HUES64 (cell line): ENCODE data around the gene LDLRAD4.
A peak's percentile ranks its signal among the peaks of the same experiment; 100 is the strongest.

Source experiments
- H3K27ac ChIP-seq: 2 replicates; pipeline ENCODE4 v1.7.0; 2013; ENCODE audit warnings: low read depth, low read length, inconsistent platforms
- H3K27me3 ChIP-seq: 2 replicates; pipeline ENCODE4 v1.6.1; 2013; ENCODE audit warnings: mild to moderate bottlenecking, low read length; ENCODE audit not compliant: insufficient read depth
- H3K36me3 ChIP-seq: 2 replicates; pipeline ENCODE4 v1.6.1; 2013; ENCODE audit warnings: mild to moderate bottlenecking, low read length; ENCODE audit not compliant: insufficient read depth
- H3K4me1 ChIP-seq: 2 replicates; pipeline ENCODE4 v1.6.1; 2013; ENCODE audit warnings: mild to moderate bottlenecking, low read length, moderate library complexity; ENCODE audit not compliant: insufficient read depth
- H3K4me3 ChIP-seq: 2 replicates; pipeline ENCODE4 v1.5.1; 2013; ENCODE audit warnings: mild to moderate bottlenecking, low read length, moderate library complexity
- H3K9ac ChIP-seq: 2 replicates; pipeline ENCODE4 v1.6.1; 2013; ENCODE audit warnings: mild to moderate bottlenecking, low read depth, low read length
- H3K9me3 ChIP-seq: 2 replicates; pipeline ENCODE4 v1.6.1; 2013; ENCODE audit warnings: low read depth, low read length; ENCODE audit not compliant: insufficient read depth
- WGBS: fragments of 150-250, 120-280 bp; methylation state at CpG from one replicate; pipeline ENCODE4 v1.1.7; 2013; ENCODE audit warnings: missing lambda C conversion rate; 5-methylcytosine and 5-hydroxymethylcytosine counted together

LDLRAD4 gene

DNA sequence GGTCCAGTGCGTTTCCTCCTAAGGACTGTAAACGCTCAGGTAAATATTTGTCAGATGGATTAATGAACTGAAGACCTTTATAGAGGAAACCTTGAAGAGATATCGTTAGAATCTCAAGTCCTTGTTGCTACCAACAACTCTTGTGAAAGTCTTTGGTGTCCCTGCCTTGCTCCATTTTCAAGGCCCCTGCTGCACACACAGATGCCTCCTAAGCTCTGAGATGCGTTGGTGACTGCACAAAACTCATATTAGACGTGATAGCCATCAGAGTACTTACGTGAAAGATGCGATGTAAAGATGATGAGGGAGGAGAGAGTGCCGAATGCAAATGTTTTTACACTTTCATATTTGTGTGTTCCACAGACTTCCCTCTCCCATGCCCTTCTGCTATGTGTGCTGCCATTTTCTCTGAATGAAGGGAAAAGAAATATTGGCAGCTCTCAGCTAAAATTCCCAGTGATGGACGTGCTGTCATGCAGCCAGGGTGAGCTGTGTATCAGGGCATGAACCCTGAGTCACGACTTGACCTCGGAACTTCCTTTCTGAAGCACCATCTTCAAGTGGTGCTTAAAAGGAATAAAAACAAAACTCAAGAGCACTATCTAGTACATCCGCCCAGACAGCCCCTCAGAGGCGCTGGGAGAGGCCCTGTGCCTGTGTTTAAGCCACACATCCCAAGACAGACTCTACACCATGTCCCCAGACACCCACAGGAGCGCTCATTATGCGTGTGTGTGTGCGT is 390.4 kb downstream of the LDLRAD4 start:
- no peak overlapping the region for H3K27ac ChIP-seq
- no peak overlapping the region for H3K4me3 ChIP-seq
- H3K4me1 ChIP-seq: peaks cover 13% of the 10 kb centered on the region
- no peaks in the 10 kb centered on the region for H3K36me3 ChIP-seq
- peaks cover 37% of the 10 kb centered on the region for H3K27me3 ChIP-seq
- H3K9me3 ChIP-seq: no peaks in the 10 kb centered on the region
- WGBS: 87% methylated on average over 14 of the region's 16 CpGs
- H3K9ac ChIP-seq: no peak overlapping the region

DNA sequence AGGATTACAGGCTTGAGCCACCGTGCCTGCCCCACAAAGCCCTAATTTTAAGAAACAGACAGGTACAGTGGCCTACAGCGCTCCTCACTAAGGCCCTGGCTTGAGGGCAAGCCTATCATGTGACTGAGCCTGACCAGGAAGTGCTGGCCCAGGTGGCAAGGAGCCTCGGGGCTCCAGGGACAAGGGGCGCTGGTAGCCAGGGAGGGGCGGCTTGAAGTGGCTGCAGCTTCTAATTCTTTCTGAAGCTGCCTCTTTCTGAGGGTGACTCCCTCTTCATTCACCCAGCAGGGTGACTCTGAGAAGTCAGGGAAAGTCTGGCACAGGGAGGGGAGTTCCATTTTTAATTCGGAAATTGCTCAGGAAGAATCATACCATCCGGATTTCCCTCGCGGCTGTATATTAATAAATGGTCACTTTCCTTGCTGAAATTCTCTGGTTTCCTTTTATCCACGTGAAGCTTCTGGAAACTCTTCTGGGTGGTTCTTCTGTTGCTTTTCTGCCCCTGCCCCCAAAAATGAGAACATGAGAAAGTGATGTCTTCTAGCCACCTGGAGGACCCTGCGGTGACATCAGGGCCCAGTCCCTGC is 392.1 kb downstream of the LDLRAD4 start:
- peaks cover 13% of the 10 kb centered on the region for H3K4me1 ChIP-seq
- H3K9ac ChIP-seq: no peak overlapping the region
- WGBS: 65% methylated on average over 11 of the region's 11 CpGs
- peaks cover 38% of the 10 kb centered on the region for H3K27me3 ChIP-seq
- H3K27ac ChIP-seq: peak overlapping the region; percentile 10; the same call in 1 of the 2 replicates
- no peaks in the 10 kb centered on the region for H3K9me3 ChIP-seq
- H3K4me3 ChIP-seq: peak overlapping the region; percentile 39
- H3K36me3 ChIP-seq: no peaks in the 10 kb centered on the region

DNA sequence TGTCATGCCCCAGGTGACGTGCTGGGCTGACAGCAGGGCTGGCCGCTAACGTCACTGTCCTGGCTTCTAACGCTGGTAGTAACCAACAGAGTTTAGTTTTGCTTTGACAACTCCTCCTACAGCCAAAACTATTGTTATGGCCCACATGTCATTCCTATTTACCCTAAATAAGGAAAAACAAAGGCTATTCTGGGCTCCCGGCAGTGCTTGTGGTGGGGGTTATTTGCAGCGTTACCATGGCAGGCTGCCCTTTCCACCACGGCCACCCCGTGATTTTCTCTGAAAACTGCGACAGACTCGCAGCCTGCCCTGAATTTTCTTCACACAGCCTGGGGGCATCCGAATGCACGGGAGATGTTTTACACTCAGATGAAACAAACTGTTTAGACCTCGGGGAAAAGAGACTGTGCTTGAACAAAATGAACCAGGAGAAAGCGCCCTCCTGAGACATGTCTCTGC is 392.6 kb downstream of the LDLRAD4 start:
- H3K27ac ChIP-seq: peak overlapping the region; percentile 46; the same call in 1 of the 2 replicates
- peak overlapping the region; percentile 39 for H3K4me3 ChIP-seq
- 14% methylated on average over 14 of the region's 14 CpGs for WGBS
- H3K9ac ChIP-seq: peak overlapping the region; percentile 42
- peaks cover 38% of the 10 kb centered on the region for H3K27me3 ChIP-seq
- no peaks in the 10 kb centered on the region for H3K36me3 ChIP-seq
- H3K9me3 ChIP-seq: no peaks in the 10 kb centered on the region
- H3K4me1 ChIP-seq: peaks cover 13% of the 10 kb centered on the region

DNA sequence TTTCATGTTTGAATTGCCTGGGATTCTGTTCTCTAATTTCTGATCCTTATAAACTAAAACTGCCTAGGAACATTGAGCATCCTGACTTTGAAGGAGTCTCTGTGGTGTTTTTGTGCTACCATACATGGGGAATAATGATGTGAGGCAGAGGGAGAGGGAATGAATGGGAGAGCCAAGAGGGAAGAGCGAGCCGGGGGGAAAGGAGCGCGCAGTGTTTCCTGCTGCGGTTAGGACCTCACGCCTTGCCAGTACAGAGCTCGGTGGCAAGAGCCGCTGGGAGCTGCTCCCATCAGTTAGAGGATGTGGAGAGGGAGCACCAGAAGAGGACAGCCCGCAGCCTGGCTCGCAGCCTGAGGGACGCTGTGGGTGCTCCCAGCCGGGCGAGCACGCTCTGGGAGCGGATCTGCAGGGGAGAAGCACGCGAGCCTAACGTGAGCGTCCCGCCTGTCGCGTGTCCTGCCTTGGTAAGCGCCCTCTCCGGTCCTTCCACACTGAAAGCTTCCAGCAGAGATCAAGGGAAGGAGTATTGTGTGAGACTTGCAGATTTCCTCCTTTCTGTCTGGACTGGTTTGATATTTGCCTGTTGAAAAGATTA is 393.1 kb downstream of the LDLRAD4 start:
- H3K27me3 ChIP-seq: peaks cover 38% of the 10 kb centered on the region
- H3K36me3 ChIP-seq: no peaks in the 10 kb centered on the region
- no peaks in the 10 kb centered on the region for H3K9me3 ChIP-seq
- H3K27ac ChIP-seq: peak overlapping the region; percentile 46; the same call in 1 of the 2 replicates
- H3K9ac ChIP-seq: peak overlapping the region; percentile 42
- peaks cover 13% of the 10 kb centered on the region for H3K4me1 ChIP-seq
- WGBS: 21% methylated on average over 24 of the region's 24 CpGs
- H3K4me3 ChIP-seq: peak overlapping the region; percentile 39

DNA sequence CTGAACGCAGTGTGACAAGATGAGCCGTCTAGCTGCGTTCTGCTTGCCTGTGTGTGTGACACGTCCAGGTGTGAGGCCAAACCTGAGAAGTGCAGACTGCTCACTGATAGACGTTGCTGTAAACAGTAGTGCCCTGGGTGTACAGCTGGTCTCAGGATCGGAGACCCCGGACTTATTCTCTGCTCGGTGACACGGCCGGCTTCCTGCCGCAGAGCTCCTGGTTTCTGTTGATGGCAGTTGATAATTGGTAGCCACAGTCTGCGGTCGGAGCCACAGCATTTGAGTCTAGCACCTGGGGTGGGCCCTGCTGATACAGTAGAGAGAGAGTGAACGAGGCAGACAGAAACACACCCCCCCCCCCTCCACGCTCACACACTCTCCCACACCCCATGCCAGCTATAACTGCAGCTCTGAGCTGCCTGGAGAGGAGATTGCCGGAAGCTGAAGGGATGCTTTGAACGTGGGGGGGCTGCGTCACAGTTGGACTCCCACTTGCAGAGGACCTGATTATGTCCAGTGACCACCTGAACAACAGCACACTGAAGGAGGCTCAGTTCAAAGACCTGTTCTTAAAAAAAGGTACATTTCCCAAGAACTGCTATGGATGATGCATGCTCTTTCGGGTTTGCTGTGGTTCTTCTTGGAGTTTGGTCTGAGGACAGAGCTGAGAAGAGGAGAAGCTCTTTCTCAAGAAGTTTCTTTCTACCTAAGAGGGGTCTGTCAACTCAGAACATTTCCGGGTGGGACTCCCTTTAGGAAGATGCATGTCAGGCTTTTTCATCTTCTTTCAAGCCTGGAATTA is 393.8 kb downstream of the LDLRAD4 start:
- WGBS: 75% methylated on average over 19 of the region's 20 CpGs
- Histone ChIP-seq H3K4me3 (0 out of 2 replicates have a peak overlapping the region, but pooled peaks have one; percentile 39), H3K36me3 (no peaks in the 10 kb centered on the region), H3K27me3 (peaks cover 38% of the 10 kb centered on the region), H3K9me3 (no peaks in the 10 kb centered on the region), H3K27ac (no peak overlapping the region), H3K4me1 (peaks cover 13% of the 10 kb centered on the region), H3K9ac (no peak overlapping the region)

DNA sequence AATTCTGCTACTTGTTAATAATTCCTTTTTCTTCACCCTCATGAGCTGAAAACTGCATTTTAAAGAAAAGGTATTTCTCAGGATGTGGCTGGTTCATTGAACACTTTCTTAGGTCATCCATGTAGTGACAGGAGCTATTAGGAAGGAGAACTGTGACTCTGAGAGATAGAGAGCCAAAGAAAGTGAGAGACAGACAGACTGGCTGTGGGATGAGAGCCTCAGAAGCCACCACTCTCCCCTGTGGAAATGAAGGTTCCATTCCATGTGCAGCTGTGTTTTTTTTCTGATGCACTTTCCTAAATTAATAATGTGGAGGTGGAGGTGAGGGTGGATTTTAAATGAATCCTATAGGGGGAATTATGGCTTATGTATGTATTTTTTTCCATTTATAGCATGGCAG is 394.5 kb downstream of the LDLRAD4 start:
- Histone ChIP-seq H3K27me3 (peaks cover 38% of the 10 kb centered on the region), H3K27ac (no peak overlapping the region), H3K36me3 (no peaks in the 10 kb centered on the region), H3K4me3 (no peak overlapping the region), H3K9me3 (no peaks in the 10 kb centered on the region), H3K4me1 (peaks cover 13% of the 10 kb centered on the region), H3K9ac (no peak overlapping the region)

DNA sequence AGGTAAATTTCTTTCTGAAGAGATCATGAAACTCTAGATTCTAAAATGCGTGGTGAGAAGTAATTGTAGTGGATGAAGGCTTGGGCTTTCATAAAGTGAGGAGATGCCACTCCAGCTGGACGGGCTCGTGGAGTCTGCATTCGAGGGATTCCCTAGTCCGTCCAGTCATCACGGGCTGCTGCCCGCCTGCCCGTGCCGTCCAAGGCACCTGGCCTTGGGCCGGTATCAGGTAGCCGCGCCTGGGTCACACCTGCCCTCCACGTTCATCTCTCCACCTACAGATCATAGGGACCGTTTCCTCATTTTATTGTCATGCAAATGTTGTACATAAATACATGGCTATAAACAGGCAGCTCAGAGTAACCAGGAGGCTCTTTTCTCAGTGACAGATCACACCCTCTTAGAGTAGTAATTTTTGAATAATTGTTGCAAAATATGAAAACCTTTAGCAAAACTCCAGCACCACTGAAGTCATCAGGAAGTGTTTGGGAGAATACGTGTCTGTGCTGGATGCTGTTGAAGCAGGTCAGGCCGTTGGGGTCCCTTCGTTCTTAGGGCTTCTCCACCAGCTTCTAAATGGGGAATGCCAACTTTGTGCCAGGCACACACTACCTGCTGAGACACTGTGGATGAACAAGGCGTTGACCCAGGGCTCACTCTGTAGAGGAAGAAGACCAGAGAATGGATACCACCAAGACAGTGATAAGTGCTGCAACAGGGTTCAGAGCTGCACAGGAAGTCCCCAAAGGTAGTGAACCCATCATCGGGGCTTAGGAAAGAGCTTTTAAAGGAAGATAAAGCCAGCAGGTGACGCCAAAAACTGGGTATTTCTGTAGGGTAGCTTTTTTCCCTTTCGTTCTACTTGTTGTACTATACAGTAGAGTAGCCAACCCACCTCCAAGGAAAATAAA is 395.3 kb downstream of the LDLRAD4 start:
- peaks cover 38% of the 10 kb centered on the region for H3K27me3 ChIP-seq
- no peak overlapping the region for H3K4me3 ChIP-seq
- WGBS: 92% methylated on average over 20 of the region's 21 CpGs
- H3K27ac ChIP-seq: no peak overlapping the region
- no peaks in the 10 kb centered on the region for H3K9me3 ChIP-seq
- H3K36me3 ChIP-seq: no peaks in the 10 kb centered on the region
- H3K4me1 ChIP-seq: peaks cover 13% of the 10 kb centered on the region
- H3K9ac ChIP-seq: no peak overlapping the region

DNA sequence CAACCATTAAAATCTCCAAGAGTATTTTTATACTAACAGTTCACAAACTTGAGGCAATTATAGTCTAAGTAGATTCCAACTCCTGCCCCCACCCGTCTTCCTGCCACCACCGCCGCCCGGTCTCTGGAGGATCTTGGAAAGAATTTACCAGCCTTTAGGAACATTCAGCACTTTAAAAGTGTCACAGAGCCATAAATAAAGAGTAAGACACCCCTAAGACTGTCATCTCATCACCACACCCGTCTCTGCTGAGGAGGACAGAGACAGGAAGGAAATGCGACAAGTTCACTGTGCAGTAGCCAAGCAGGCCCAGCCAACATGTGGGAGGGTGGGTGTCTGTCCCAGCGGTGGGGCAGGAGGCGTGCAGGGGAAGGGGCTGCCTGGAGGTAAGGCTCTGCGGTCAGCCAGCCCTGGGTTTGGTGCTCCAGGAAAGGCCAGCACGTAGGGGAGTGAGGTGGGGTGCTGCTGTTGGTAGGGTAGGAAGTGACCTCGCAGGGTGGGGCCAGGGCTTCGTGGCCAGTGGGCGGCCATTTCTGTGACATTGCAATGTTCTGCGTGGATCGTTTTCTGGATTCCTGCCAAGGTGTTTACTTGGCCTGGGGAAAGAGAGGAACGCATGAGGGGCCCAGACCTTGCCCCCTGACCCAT is 396.2 kb downstream of the LDLRAD4 start:
- no peaks in the 10 kb centered on the region for H3K36me3 ChIP-seq
- no peak overlapping the region for H3K9ac ChIP-seq
- H3K27me3 ChIP-seq: peaks cover 38% of the 10 kb centered on the region
- no peak overlapping the region for H3K27ac ChIP-seq
- H3K4me1 ChIP-seq: peaks cover 13% of the 10 kb centered on the region
- H3K4me3 ChIP-seq: no peak overlapping the region
- no peaks in the 10 kb centered on the region for H3K9me3 ChIP-seq
- 92% methylated on average over 16 of the region's 16 CpGs for WGBS

DNA sequence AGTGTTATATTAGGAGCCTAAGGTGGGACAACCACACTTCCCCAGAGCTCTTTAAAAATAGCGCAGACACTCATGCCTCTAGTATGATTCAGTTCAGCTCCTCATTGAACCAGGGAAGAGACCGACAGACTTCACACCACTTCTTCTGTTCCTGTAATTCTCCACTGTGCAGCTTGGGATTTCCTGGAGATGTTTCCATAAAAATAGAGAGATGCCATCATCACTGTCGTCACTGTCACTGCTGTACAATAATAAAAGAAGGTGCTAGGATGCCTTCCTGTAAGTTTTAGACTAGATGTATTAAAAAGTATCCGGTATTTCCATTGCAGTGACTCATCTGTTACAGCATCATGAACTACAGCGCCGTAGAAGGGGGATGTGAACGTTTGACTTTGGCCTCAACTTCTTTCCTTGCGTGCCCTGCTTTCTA is 396.9 kb downstream of the LDLRAD4 start:
- Histone ChIP-seq H3K9me3 (no peaks in the 10 kb centered on the region), H3K9ac (no peak overlapping the region), H3K36me3 (no peaks in the 10 kb centered on the region), H3K4me3 (no peak overlapping the region), H3K27me3 (peaks cover 36% of the 10 kb centered on the region), H3K27ac (no peak overlapping the region), H3K4me1 (peaks cover 12% of the 10 kb centered on the region)
- 96% methylated on average over 8 of the region's 8 CpGs for WGBS

DNA sequence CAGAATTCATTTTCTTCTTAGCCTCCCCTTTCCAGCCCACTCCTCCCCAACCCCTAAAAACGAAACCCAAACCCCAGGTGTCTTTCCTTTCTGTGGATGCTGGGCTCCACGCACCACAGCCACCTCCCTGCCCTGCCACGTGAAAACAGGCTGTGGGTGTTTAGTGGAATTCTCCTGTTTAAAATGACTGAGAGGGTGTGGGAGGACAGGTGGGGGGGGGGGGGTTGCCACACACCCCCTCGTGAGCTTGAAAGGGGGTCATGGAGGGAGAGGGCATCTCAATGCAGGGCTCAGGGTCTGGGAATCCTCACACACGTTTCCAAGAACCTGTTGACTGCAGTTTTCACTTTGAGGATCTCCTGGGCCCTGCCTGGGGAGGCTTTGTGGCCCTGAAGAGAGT is 397.5 kb downstream of the LDLRAD4 start:
- Histone ChIP-seq H3K4me1 (peaks cover 6% of the 10 kb centered on the region), H3K9ac (no peak overlapping the region), H3K9me3 (no peaks in the 10 kb centered on the region), H3K36me3 (no peaks in the 10 kb centered on the region), H3K4me3 (no peak overlapping the region), H3K27me3 (peaks cover 30% of the 10 kb centered on the region), H3K27ac (no peak overlapping the region)
- 87% methylated on average over 5 of the region's 5 CpGs for WGBS
